LoVo (cell line): ENCODE data around the gene RBM33.

Experiments used
- DNase-seq: peaks from one replicate; pipeline ENCODE4 v3.0.0-alpha.2; 2016; ENCODE audit warnings: low spot score

The RBM33 gene

GRCh38 chr7:155797262-155798250 is 153.1 kb downstream of the RBM33 start:
- DNase-seq: no peak

GRCh38 chr7:155798673-155799439 is 154.4 kb downstream of the RBM33 start:
- no peak for DNase-seq

GRCh38 chr7:155799514-155799913 is 155.1 kb downstream of the RBM33 start:
- no peak for DNase-seq

- no peak for DNase-seq
Observed at GRCh38 chr7:155800301-155800700, 155.8 kb downstream of the RBM33 start.

GRCh38 chr7:155800741-155801267 is 156.3 kb downstream of the RBM33 start:
- DNase-seq: no peak

GRCh38 chr7:155802291-155802690 is 157.8 kb downstream of the RBM33 start:
- no peak for DNase-seq

GRCh38 chr7:155802906-155803417 is 158.5 kb downstream of the RBM33 start:
- no peak for DNase-seq

GRCh38 chr7:155803418-155804376 is 159.2 kb downstream of the RBM33 start:
- no peak for DNase-seq

GRCh38 chr7:155804431-155804831 is 160.0 kb downstream of the RBM33 start:
- no peak for DNase-seq

GRCh38 chr7:155804897-155805825 is 160.7 kb downstream of the RBM33 start:
- peak; percentile 50 for DNase-seq

- no peak for DNase-seq
Observed at GRCh38 chr7:155805826-155806095, 161.3 kb downstream of the RBM33 start.

GRCh38 chr7:155806096-155806871 is 161.8 kb downstream of the RBM33 start:
- no peak for DNase-seq

GRCh38 chr7:155807065-155807671 is 162.7 kb downstream of the RBM33 start:
- DNase-seq: no peak

- DNase-seq: peak; percentile 33
Observed at GRCh38 chr7:155807789-155808548, 163.5 kb downstream of the RBM33 start.

GRCh38 chr7:155808549-155809331 is 164.3 kb downstream of the RBM33 start:
- DNase-seq: peak; percentile 63

GRCh38 chr7:155809332-155809946 is 165.0 kb downstream of the RBM33 start:
- no peak for DNase-seq
